ENCODE results near the gene PDE4B.

DNA sequence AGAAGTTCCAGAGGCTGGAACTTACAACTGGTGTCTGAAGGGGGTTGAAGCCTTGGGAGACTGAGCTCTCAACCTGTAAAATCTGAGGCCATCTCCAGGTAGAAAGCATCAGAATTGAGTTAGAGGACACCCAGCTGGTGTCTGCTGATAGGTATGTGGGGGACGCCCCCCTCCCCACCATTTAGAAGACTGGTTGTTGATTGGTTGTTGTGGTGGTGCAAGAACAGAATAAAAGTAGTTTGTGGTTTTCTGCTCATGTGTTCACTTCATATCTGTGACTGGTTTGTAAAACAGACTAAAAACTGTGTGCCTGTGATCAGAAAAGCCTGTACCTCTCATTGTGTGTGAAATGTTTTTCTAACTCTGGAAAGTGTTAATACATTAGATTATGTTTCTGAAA lies 33.2 kb upstream of the PDE4B start:
- TF ChIP-seq, protein P1, sequence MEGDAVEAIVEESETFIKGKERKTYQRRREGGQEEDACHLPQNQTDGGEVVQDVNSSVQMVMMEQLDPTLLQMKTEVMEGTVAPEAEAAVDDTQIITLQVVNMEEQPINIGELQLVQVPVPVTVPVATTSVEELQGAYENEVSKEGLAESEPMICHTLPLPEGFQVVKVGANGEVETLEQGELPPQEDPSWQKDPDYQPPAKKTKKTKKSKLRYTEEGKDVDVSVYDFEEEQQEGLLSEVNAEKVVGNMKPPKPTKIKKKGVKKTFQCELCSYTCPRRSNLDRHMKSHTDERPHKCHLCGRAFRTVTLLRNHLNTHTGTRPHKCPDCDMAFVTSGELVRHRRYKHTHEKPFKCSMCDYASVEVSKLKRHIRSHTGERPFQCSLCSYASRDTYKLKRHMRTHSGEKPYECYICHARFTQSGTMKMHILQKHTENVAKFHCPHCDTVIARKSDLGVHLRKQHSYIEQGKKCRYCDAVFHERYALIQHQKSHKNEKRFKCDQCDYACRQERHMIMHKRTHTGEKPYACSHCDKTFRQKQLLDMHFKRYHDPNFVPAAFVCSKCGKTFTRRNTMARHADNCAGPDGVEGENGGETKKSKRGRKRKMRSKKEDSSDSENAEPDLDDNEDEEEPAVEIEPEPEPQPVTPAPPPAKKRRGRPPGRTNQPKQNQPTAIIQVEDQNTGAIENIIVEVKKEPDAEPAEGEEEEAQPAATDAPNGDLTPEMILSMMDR (IDR thresholded peaks at IDR 0.05) = no peak
- no peak for TF ChIP-seq POLR2A (IDR thresholded peaks at IDR 0.05)

Measured in heart left ventricle (tissue), 13 donors.